Lung (tissue), 12 donors: ENCODE results near the gene FBN2. TPM values are rescaled to one million over a fixed set of nuclear protein-coding genes. Genes with fewer than 3 reads are reported as not detected.
"Not testable (repeated sequence)": the region's sequence is repeated elsewhere in the genome, so short reads cannot be mapped to it uniquely, and the experiment has no call there.

Experiments used
- ATAC-seq: fragments of 200-7000 bp; cut with Tn5 transposase; one replicate; pipeline ENCODE4 v1.9.1; 2020; ENCODE audit warnings: moderate number of reproducible peaks; ENCODE audit not compliant: insufficient read depth, low FRiP score
- DNase-seq, 3 donors: peaks; one replicate each; pipeline ENCODE4 v3.0.0-alpha.2; 2013 to 2017
- H3K27ac ChIP-seq, 2 donors: one replicate each; pipeline ENCODE4 v1.5.1; 2013; ENCODE audit warnings: mild to moderate bottlenecking in 2 of 2, moderate library complexity in 2 of 2, control low read depth in 1 of 2, inconsistent platforms in 1 of 2, low read depth in 1 of 2, low read length in 1 of 2
- H3K27me3 ChIP-seq, 3 donors: one replicate each; pipeline ENCODE4 v1.5.1; 2013; ENCODE audit warnings: low read length in 2 of 3; ENCODE audit not compliant: control insufficient read depth in 3 of 3, insufficient read depth in 3 of 3
- H3K36me3 ChIP-seq, 4 donors: one replicate each; pipeline ENCODE4 v1.5.1; 2013; ENCODE audit warnings: low read length in 4 of 4, mild to moderate bottlenecking in 1 of 4, moderate library complexity in 1 of 4; ENCODE audit not compliant: control insufficient read depth in 4 of 4, insufficient read depth in 4 of 4
- H3K4me1 ChIP-seq, 5 donors: one replicate each; pipeline ENCODE4 v1.5.1; 2013; ENCODE audit warnings: low read length in 5 of 5, mild to moderate bottlenecking in 2 of 5, moderate library complexity in 1 of 5; ENCODE audit not compliant: control insufficient read depth in 5 of 5, insufficient read depth in 5 of 5
- H3K4me3 ChIP-seq: one replicate; pipeline ENCODE4 v1.5.1; 2013; ENCODE audit warnings: mild to moderate bottlenecking, control low read depth, moderate library complexity
- H3K9ac ChIP-seq, 2 donors: one replicate each; pipeline ENCODE4 v1.5.1; 2013; ENCODE audit warnings: low read length in 2 of 2, control low read depth in 1 of 2; ENCODE audit not compliant: insufficient read depth in 1 of 2
- H3K9me3 ChIP-seq, 4 donors: one replicate each; pipeline ENCODE4 v1.5.1; 2013; ENCODE audit warnings: low read length in 3 of 4, mild to moderate bottlenecking in 1 of 4, moderate library complexity in 1 of 4; ENCODE audit not compliant: control insufficient read depth in 4 of 4, insufficient read depth in 3 of 4
- WGBS, 2 donors: extraction: QIAGEN DNeasy Blood & Tissue Kit; methylation state at CpG; one replicate each; pipeline ENCODE4 v1.1.7; 2013; 5-methylcytosine and 5-hydroxymethylcytosine counted together
- polyA plus RNA-seq, 2 donors: library from polyadenylated mRNA; stranded (reverse); fragments of 200-250 nt; gene quantifications; one replicate each; pipeline ENCODE4 v1.2.1, GENCODE V29; 2013
- total RNA-seq, 2 donors: library from RNA; depleted of rRNA in 1 of 2; stranded (reverse); fragments of >200 nt in 1 of 2; gene quantifications; one replicate each; pipeline ENCODE4 v1.2.1, GENCODE V29; 2014 to 2021
- TF ChIP-seq, protein P1 (sequence below): IDR thresholded peaks from 2 replicates; pipeline ENCODE4 v1.5.1; 2012; ENCODE audit warnings: mild to moderate bottlenecking; ENCODE audit errors: control extremely low read depth, extremely low read depth
- donor health status: control.
- donor health status: control.
- donor health status: Bipolar disorder and iron deficiency.
- donor health status: healthy.
- donor health status: DM: yes; HTN: yes; CAD: no.

Gene FBN2
- total and polyA plus RNA-seq, 4 donors, result 0.06 to 13.1 (median 1.1) TPM

DNA sequence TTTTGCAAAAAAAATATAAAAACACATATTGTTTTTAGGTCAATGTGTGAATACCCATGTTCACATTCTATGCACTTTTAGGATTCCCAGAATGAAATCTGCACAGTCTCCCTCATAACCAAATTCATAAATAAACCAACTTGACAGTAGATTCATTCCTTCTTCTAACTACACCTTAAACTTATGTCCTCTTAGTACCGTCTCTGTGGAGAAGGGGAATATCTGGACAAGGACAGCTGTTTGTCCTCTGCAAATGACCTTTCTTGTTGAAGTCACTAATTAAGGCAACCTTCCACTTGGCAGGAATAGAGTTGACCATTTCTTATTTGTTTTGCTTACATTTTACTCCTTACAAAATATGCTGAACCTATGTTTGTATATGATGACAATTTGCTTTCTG, 71.1 kb downstream of the FBN2 start:
- H3K27me3 ChIP-seq, result no peaks in the 10 kb centered on the region
- no peak overlapping the region for H3K4me3 ChIP-seq
- TF ChIP-seq, protein P1, sequence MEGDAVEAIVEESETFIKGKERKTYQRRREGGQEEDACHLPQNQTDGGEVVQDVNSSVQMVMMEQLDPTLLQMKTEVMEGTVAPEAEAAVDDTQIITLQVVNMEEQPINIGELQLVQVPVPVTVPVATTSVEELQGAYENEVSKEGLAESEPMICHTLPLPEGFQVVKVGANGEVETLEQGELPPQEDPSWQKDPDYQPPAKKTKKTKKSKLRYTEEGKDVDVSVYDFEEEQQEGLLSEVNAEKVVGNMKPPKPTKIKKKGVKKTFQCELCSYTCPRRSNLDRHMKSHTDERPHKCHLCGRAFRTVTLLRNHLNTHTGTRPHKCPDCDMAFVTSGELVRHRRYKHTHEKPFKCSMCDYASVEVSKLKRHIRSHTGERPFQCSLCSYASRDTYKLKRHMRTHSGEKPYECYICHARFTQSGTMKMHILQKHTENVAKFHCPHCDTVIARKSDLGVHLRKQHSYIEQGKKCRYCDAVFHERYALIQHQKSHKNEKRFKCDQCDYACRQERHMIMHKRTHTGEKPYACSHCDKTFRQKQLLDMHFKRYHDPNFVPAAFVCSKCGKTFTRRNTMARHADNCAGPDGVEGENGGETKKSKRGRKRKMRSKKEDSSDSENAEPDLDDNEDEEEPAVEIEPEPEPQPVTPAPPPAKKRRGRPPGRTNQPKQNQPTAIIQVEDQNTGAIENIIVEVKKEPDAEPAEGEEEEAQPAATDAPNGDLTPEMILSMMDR, result no peak
- H3K36me3 ChIP-seq, result no peaks in the 10 kb centered on the region
- 70 to 72% methylated on average over 1 of the region's 1 CpG for WGBS, 2 donors
- peaks cover 0 to 10% (median 2%) of the 10 kb centered on the region in 5 donors for H3K4me1 ChIP-seq
- DNase-seq (peak in 2 of 3 donors; percentile 20 to 49), ATAC-seq (no peak)
- no peaks in the 10 kb centered on the region for H3K9me3 ChIP-seq
- H3K27ac ChIP-seq, result no peak overlapping the region
- no peak overlapping the region for H3K9ac ChIP-seq

DNA sequence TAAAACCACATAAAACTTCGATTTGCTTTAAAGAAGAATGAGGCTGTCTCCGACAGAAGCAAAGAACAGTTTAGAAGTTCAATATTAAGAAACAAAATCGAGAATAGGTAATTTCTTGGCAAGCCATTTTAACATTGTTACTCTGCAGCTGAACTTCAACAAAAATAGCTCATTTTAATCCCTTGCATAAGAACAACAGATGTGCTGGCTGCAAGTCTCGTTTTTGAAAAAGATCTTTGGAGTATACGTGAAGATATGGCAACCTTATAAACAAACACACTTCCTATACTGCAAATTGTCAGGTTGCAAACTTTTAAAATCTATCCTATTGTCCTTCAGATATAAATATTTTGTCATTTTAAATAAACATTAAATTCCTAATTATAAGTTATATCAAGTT, 71.5 kb downstream of the FBN2 start:
- Histone ChIP-seq H3K4me3 (no peak overlapping the region), H3K9me3 (no peaks in the 10 kb centered on the region), H3K36me3 (no peaks in the 10 kb centered on the region), H3K27me3 (no peaks in the 10 kb centered on the region), H3K4me1 (peaks cover 0 to 10% (median 2%) of the 10 kb centered on the region in 5 donors), H3K9ac (no peak overlapping the region), H3K27ac (no peak overlapping the region)
- TF ChIP-seq, protein P1, result no peak
- DNase-seq, result peak in 2 of 3 donors; percentile 61 to 69
- WGBS, 2 donors, result 66 to 73% methylated on average over 5 of the region's 5 CpGs
- ATAC-seq, result no peak

DNA sequence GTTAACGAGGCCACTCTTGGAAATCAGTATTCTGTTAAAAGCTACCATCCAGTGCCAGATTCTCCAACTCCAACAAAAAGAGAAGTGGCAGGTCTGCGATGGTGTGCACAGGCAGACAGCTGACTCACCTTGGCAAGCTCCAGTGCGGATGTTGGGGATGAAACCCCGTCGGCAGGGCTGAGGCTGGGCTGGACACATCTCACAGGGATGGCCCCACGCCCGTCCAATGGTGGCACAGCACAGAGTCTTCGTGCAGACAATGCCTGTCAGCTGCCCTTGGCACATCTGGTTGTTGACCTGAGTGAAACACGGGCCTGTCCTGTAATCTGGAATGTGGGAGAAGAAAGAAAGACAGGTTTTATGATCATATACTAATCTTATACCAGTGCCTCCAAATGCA, 73.4 kb downstream of the FBN2 start:
- no peak for ATAC-seq
- Histone ChIP-seq H3K9ac (no peak overlapping the region), H3K27ac (peak overlapping the region in 1 of 2 donors; percentile 25), H3K36me3 (no peaks in the 10 kb centered on the region), H3K4me1 (peaks cover 0 to 4% (median 0%) of the 10 kb centered on the region in 5 donors), H3K27me3 (no peaks in the 10 kb centered on the region), H3K9me3 (no peaks in the 10 kb centered on the region), H3K4me3 (no peak overlapping the region)
- DNase-seq, result no peak
- WGBS, 2 donors, result 90 to 94% methylated on average over 9 of the region's 9 CpGs
- TF ChIP-seq, protein P1, result no peak

DNA sequence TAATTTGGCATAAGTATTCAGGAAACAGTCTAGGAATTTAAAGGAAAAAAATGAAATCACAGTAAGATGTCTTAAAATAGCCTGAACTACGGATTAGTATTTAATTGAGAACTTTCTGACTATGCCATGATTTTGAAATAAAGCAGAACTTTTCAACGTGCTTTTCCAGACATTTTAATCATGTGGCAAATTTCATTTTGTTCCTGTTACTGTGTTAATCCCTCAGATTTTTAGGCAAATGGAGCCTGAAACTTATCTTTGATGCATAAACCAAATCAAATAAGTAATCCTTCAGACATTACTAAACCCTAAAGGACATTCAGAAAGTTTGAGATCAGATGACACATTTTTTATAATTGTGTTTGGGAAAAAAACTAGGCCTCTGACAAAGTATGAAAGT, 75.7 kb downstream of the FBN2 start:
- DNase-seq (peak in 1 of 3 donors; percentile 12), ATAC-seq (no peak)
- Histone ChIP-seq H3K9ac (no peak overlapping the region), H3K36me3 (no peaks in the 10 kb centered on the region), H3K27ac (no peak overlapping the region), H3K27me3 (no peaks in the 10 kb centered on the region), H3K4me3 (no peak overlapping the region), H3K9me3 (no peaks in the 10 kb centered on the region), H3K4me1 (peaks cover 0 to 4% (median 0%) of the 10 kb centered on the region in 5 donors)
- 48 to 71% methylated on average over 2 of the region's 2 CpGs for WGBS, 2 donors
- TF ChIP-seq, protein P1, result no peak

DNA sequence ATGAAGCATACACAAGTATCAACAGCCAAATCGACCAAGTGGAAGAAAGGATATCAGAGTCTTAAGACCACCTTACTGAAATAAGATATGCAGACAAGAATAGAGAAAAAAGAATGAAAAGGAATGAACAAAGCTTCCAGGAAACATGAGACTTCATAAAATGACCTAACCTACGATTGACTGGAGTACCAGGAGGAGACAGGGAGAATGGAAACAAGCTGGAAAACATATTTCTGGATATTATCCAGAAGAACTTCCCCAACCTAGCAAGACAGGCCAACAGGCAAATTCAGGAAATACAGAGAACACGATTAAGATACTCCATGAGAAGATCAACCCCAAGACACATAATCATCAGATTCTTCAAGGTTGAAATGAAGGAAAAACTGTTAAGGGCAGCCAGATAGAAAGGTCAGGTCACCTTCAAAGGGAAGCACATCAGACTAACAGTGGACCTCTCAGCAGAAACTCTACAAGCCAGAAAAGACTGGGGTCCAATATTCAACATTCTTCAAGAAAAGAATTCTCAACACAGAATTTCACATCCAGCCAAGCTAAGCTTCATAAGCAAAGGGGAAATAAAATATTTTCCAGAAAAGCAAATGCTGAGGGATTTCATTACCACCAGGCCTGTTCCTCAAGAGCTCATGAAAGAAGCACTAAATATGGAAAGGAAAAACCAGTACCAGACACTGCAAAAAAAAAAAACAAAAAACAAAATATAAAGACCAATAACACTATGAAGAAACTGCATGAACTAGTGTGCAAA, 80.7 kb downstream of the FBN2 start:
- not testable (repeated sequence) for H3K4me3 ChIP-seq, H3K27me3 ChIP-seq, H3K9ac ChIP-seq, H3K27ac ChIP-seq, DNase-seq, ATAC-seq, H3K36me3 ChIP-seq, H3K9me3 ChIP-seq
- peaks cover 0 to 22% (median 6%) of the 10 kb centered on the region in 5 donors for H3K4me1 ChIP-seq
- WGBS, 2 donors, result 68 to 84% methylated on average over 3 of the region's 3 CpGs
